GM19043 (cell line): ENCODE results near the gene ITSN1.

Experiments
- ATAC-seq: cut with Tn5 transposase; IDR thresholded peaks from one replicate; pipeline ENCODE4 v1.9.1; 2021; ENCODE audit warnings: low read depth; ENCODE audit not compliant: unreplicated experiment

The ITSN1 gene

DNA sequence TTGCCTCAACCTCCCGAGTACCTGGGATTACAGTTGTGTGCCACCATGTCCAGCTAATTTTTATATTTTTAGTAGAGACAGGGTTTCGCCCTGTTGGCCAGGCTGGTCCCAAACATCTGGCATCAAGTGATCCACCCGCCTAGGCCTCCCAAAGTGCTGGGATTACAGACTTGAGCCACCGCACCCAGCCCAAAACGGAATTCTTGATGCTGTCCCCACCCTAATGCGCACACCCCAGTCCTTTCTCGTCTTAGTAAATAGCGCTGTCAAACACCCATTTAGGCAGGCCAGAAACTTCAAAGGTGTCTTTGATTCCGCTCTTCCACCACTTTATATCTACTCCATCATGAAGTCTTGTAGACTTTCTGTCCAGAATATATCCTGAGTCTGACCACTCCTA is 35.1 kb downstream of the ITSN1 start:
- no peak for ATAC-seq

DNA sequence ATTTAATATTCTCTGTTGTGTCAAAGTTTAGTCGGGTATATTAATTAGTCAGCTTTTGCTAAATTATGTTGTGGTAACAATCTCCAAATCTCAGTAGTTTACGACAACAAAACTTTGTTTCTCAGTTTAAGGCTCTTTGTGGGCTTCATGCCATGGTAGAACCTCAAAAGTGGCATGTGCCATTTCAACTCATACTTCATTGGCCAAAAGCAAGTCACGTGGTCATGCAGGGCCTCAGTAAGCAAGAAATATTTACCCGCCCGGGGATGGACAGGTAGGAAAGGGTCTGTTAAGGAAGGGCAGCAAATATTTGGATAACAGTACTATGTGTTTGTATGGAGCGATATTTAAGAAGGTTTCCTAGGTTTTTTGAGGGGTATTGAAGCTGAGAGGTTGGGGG is 38.6 kb downstream of the ITSN1 start:
- no peak for ATAC-seq

DNA sequence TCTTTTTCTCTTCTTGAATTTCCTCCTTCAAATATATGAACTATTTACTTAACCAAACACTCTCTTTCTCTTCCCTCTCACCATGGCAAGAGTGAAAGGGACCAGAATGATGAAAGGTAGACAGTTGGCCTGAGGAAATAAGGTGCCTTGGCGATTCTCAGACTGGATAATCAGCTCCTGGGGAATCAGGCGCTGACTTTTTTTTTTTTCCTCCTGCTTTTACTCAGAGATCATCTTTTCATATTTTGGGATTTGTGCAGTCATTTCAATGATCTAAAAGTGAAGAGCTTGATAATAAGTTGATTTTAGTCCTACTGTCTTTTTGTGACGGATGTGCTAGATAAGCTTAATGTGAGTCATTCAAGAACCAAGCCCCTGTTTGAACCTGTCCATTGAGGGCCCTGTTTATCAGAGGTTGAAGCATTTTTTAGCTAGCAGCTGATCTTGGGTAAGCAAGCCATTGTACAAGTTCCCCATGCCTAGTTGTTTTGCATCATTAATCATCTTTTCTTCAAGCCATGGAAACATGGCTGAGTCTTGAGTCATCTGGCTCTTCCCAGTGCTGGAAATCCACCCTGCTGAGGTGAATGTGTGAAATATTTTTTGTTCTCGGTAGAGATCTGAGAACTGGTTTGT is 40.8 kb downstream of the ITSN1 start:
- no peak for ATAC-seq

DNA sequence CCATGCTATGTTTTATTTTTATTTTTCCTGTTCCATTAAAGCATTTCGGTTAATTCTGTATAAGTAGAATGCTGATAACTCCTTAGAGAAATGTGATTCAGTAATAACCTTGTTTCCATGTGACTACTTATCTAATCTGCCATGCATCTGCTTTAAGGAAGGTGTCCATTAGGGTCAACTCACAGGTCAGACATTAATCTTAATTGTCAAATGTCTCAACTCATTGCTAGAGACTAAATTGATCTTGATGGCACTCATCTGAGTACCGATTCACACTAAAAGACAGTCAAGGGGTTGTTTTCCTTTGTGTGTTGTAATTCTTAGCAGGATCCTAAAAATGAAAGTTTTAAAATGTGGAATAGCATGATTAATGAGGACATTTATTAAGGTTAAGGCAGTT is 41.8 kb downstream of the ITSN1 start:
- ATAC-seq = no peak

DNA sequence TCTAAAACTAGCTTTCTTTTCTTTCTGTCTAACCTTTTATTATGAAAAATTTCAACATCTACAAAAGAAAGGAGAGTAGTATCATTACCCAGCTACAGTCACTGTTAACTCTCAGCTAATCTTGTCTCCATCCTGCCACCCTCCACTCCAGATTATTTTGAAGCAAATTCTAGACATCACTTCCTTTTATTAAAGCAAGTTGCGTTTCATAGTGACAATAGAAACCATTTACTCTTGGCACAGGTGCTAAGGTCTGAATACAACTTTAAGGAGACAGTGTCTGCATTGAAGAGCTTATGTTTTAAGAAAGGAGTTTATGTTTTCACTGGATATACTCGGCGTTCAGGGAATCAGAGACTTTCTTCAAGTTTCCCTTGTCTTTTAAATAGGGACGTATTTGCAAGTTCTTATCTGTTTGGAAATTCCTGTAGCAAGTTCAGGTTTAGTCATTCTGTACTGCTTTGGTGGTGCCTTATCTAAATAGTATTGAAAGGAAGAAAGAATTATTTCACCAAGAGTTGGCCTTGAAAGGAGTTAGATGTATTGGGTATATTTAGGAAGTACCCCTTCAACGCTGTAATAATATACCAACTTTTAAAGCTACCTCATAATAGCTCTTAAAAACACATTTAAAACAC is 42.7 kb downstream of the ITSN1 start:
- no peak for ATAC-seq

DNA sequence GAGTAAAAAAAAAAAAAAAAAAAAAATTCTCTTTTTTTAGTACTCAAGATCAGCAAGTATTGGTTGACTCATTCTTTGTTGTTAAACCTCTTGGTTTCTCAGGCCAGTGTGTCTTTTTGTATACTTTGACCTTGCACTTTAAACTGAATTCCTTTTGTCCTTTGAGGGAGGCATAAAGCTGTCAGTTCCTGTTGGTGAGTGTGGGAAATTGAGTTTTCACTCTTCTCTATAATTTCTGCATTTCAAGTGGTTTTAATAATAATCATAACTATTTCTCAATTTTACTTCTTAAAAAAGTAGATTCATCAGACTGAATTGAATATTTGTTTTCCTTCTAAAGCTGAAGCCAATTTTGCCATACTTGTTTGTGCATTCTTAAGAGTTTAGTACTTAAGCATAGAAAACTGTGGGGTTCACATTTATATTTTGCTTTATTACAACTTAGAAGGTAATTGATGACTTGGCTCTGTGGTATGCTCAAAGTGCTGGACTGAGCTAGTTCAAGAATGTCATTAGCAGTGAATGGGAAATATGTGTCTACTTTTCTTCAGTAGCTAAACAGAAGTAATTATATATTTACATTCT is 43.4 kb downstream of the ITSN1 start:
- ATAC-seq = no peak

DNA sequence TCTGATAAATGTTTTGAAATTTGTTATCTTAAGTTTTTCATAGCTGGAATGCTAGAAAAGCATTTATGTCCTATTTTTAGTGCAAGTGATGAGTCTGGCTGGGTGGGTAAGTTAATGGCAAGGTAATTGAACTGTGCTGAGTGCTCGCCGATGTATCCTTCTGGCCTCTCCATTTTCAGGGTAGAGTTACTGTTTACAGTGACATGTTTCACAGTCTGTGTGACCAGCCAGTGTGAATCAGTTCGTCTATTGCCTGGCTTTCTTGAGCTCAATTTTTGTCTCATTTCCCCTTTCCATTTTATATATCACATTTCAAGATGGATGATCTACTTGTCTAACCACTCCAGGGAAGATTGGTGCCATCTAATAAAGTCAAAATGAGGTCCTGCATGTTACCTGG is 44.1 kb downstream of the ITSN1 start:
- no peak for ATAC-seq

DNA sequence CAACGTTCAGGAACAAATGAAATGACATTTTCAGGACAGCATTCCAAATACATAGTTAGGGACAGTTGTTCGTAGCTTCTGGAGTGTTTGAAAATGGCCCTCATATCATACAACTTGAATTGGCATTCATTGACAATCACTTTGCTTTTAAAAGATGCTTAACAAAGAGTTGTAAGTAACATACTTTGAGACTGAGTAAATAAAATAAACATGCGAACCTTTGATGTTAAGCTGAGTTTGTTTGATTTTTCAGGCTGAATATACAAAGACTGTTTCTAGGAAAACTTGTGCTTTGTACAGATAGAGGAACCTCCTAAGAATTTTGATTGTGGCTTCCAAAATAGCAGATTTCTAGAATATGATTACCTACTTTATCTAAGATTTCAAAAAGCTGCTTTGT is 45.3 kb downstream of the ITSN1 start:
- no peak for ATAC-seq

DNA sequence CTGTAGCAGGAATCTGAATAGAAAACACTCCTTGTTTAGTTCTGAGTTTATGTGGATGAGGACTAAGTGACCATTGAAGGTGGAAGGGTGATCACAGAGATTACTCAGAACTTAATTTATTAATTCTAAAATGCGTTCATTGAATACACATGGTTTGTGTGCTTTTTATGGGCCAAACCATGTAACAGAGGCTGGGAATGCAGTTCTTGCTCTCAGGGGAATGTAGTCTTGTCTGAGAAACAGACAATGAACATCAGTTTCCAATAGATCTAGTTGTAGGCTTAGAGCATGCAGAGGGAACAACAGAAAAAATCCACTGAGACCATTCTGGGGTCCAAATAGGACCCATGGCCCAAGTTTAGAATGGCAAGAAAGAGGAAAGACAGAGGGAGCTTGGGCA is 46.1 kb downstream of the ITSN1 start:
- ATAC-seq = no peak

DNA sequence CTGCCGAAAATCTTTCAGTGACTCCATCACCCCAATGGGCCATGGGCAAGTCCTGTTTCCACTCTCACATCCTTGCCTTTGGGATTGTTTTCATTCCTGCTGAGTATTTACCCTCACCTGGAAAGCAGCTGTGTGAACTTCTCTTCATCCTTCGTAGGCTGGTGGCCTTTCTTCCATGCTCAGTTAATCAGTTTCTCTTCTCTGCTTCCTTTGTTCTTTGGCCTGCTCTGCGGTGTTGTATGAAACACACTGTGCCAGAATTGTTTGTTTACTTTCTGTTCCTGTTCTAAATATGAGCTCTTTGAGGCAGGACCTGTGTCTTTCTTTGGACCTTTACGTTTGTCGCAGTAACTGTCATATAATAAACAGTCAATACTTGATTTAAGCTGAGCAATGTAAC is 48.6 kb downstream of the ITSN1 start:
- no peak for ATAC-seq

DNA sequence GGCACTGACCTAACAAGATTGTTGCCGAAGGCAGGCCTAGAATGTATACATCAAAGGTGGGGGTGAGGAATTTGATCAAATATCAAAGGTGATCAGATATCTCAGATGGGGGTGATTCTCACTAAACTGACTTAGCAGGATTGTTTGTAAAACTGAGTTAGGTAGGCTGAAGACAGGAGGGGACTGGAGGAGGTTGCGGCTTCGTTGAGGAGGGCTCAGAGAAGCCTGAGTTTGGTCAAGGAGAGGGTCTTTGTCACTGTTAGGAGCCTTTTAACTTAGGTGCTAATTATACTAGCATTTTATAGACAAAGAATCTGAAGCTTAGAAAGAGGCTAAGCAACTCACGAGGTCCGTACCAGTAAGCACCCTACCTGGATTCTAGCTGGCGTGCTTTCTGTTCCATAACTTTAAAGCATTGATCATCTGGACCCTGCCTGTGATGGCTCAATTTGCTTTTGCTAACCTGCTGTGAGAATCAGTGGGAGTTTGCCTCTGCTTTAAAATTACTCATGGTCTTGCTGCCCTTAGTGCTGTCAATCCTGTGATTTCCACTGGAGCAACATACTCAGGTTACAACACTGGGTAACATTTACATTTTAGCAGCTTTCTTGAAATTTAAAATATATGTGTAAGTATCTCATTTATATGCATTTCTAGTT is 49.8 kb downstream of the ITSN1 start:
- no peak for ATAC-seq

DNA sequence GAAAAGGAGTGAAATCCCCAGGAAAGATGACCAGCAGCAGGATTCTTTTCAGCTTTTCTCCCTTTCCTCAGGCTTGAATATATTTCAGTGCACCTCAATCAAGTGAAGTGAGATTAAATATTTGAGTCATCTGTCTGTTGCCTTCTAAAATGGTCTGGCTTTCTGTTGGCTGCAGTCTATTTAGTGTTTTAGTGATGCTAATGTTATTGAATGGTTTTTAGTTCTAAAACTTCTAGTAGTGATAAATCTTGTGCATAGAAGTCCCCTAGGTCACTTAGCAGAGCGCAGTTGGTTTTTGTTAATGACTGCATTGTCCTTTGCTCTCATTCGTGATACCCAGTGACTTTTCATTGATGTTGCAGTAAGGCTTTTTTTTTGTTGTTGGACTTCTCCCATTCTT is 53.5 kb downstream of the ITSN1 start:
- ATAC-seq = no peak

DNA sequence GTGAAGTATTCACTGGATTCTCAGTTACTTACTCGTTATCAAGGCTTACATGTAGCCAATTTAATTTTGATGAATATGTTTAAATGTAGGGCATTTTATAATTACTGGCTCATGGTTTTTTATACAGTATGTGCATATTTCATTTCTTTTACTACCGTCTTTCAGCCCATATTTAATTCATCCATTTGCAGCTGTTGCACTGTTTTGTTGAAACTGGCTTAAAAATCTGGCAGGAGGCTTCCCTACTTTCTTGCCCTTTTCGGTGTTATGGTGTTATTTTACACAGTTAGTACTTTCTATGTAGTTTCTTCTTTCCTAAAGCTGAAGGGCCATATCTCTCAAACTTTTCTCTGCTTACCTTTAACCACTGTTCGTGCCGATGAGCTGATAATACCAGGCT is 54.2 kb downstream of the ITSN1 start:
- no peak for ATAC-seq

DNA sequence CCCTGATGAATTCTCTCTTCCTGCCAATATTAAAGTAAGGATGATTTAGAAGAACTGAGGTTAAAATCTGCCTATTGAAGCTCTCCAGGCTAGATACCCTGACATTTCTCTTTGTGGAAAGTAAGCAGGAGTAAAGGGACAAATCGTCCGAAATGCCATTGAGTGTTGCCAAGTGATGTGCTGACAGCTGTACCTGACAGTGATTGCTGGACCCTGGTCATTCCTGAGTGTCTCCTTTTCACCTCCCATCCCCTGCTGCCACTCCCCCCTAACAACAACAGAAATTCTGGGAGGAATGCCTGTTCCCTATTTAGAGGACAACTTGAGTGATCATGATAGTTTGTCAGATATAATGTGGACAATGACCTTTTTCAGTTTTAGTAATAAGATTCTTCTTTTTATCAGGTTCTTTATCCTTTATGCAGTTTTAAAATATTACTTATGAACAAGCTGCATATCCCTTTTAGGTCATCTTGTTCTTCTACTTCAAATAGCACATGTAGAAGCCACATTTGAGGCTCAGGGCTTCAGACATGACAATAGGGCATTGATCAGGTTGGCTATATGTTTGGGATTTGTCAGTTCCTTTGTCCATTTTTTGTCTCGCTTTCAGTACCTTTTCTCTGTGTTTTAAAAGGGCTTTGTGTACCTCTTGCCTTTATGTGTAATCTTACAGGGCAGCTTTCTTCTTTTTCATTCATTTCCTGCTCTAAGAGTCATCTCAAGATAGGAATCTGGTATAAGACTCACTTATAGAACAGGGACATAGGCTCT is 56.0 kb downstream of the ITSN1 start:
- ATAC-seq = no peak

DNA sequence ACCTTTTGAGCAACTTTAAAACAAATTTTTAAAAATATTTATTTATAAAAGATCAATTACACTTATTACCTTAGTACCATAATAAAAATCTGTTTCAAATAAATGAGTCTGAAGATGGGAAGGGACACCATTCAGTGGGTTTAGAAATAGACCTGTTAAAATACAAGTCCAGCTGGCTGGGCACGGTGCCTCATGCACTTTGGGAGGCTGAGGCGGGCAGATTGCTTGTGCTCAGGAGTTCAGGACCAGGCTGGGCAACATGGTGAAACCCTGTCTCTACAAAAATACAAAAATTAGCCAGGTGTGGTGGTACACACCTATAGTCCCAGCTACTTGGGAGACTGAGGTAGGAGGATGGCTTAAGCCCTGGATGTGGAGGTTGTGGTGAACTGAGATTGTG is 57.0 kb downstream of the ITSN1 start:
- ATAC-seq = no peak

DNA sequence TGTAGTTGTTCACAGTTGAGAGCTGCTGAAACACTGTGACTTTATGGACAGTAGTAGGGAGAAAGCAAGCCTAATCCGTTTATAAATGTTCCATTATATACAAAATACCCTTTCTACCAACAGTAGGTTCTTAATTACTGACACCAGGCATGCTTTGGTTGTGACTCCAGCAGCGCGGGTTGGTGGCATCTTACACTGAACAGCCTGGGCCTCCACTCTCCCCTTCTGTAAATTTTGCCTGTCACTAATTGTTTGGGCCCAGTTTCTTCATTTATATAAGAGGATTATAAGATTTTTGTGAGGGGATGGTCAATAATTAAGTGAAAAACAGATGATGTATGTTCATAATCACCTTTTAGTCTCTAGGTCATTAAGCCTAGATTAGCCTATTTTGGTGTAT is 58.2 kb downstream of the ITSN1 start:
- no peak for ATAC-seq

DNA sequence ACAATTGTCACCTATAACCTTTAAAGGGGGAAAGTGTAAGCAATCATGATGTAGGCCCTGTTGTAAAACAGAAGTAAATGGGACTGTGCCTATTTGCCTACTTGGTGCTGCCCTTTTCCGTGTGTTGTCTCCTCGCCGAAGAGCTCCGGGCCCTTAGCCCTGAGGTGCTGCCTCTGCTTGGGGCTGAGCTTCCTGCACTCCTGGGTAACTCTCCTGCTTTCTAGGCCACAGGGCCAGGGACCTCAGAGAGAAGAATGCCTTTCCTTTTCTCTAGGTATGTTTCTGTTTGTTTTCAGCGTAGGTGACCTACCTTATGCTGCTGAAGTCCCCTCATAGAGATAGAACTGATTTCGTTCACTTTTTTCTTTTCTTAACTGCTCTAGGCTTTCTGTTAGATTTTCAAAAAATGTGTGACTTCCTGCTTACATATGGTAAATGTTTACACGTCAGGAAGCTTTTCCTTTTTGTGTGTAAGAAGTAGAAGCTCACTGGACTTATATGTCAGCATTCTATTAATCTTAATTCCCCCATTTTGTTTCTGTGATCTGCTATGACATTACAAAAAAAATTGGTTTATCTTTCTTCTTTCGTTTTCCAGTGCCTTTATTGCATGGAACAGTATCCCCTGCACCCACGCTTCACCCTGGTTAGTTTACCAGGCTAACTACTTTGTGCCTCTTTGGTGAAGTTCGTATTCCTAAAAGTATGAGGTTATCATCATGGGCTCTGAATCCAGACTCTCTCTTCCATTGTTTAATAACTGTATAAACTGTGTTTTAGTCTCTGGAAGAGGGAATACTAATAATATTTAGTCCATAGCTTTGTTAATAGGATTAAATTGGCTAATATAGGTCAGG is 61.7 kb downstream of the ITSN1 start:
- ATAC-seq = no peak

DNA sequence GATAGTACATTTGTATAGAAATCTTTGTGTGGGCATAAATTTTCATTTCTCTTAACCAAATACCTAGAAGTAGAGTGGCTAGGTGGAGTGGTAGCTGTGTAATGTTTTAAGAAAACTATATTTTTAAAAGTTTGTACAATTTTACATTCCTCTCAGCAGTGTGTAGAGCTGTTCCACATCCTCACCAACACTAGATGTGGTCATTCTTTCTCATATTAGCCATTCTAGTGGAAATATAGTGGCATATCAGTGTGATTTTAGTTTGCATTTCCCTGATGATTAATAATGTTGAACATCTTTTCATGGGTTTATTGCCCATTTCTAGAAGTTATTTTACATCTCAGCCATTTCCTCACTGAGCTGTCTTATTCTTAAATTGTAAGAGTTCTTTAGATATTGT is 65.5 kb downstream of the ITSN1 start:
- no peak for ATAC-seq

DNA sequence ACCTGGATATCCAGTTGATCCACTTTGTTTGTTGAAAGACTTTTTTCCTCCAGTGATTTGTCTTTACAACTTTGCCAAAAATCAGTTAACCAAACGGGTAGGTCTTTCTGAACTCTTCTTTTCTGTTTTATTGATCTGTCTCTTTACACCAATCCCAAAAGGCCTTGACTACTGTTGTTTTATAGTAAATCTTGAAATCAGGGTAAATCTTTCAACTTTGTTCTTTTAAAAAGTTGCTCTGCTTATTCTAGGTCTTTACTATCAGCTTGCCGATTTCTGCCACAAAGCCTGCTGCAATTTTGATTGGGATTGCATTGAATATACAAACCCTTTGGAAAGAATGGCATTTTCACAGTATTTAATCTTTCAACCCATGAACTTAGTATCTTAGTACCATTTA is 66.6 kb downstream of the ITSN1 start:
- no peak for ATAC-seq
